Mucosa of rectum (tissue), 2 donors: ENCODE data around the gene LYRM7.

Experiments
- H3K27ac ChIP-seq, 2 donors: one replicate each; pipeline ENCODE4 v1.7.0; 2013; ENCODE audit warnings: inconsistent platforms in 2 of 2, low read depth in 2 of 2, low read length in 2 of 2
- H3K27me3 ChIP-seq, 2 donors: one replicate each; pipeline ENCODE4 v1.7.0; 2013; ENCODE audit warnings: low read length in 2 of 2; ENCODE audit not compliant: control insufficient read depth in 2 of 2, insufficient read depth in 2 of 2
- H3K36me3 ChIP-seq, 2 donors: one replicate each; pipeline ENCODE4 v1.7.0; 2013; ENCODE audit warnings: low read length in 2 of 2; ENCODE audit not compliant: control insufficient read depth in 2 of 2, insufficient read depth in 2 of 2
- H3K4me1 ChIP-seq, 2 donors: one replicate each; pipeline ENCODE4 v1.7.0; 2013; ENCODE audit warnings: low read length in 2 of 2, mild to moderate bottlenecking in 1 of 2; ENCODE audit not compliant: control insufficient read depth in 2 of 2, insufficient read depth in 2 of 2
- H3K4me3 ChIP-seq, 2 donors: one replicate each; pipeline ENCODE4 v1.7.0; 2013; ENCODE audit warnings: low read length in 2 of 2
- H3K9ac ChIP-seq, 2 donors: one replicate each; pipeline ENCODE4 v1.7.0; 2013; ENCODE audit warnings: low read length in 2 of 2, low read depth in 1 of 2, mild to moderate bottlenecking in 1 of 2
- H3K9me3 ChIP-seq, 2 donors: one replicate each; pipeline ENCODE4 v1.7.0; 2013; ENCODE audit warnings: low read length in 2 of 2; ENCODE audit not compliant: control insufficient read depth in 2 of 2
- donor health status: healthy.
- donor health status: Normal muscosa, but diverticular disease.

The LYRM7 gene

GRCh38 chr5:131214609-131215227, 44.0 kb downstream of the LYRM7 start:
- Histone ChIP-seq H3K27ac (no peak overlapping the region), H3K9ac (no peak overlapping the region), H3K9me3 (no peaks in the 10 kb centered on the region)

GRCh38 chr5:131217791-131218190, 47.0 kb downstream of the LYRM7 start:
- H3K36me3 ChIP-seq: no peaks in the 10 kb centered on the region

More at GRCh38 chr5:131214609-131215227, 44.0 kb downstream of the LYRM7 start:
- H3K4me3 ChIP-seq: no peak overlapping the region
- H3K4me1 ChIP-seq: peaks cover 4% of the 10 kb centered on the region in 2 donors
- no peaks in the 10 kb centered on the region for H3K27me3 ChIP-seq
- H3K36me3 ChIP-seq: no peaks in the 10 kb centered on the region

GRCh38 chr5:131218392-131218791, 47.6 kb downstream of the LYRM7 start:
- H3K4me3 ChIP-seq: no peak overlapping the region
- H3K27me3 ChIP-seq: no peaks in the 10 kb centered on the region
- no peaks in the 10 kb centered on the region for H3K36me3 ChIP-seq
- no peak overlapping the region for H3K9ac ChIP-seq
- peaks cover under 1 to 5% of the 10 kb centered on the region in 2 donors for H3K4me1 ChIP-seq
- no peak overlapping the region for H3K27ac ChIP-seq
- H3K9me3 ChIP-seq: no peaks in the 10 kb centered on the region

More at GRCh38 chr5:131217791-131218190, 47.0 kb downstream of the LYRM7 start:
- Histone ChIP-seq H3K4me3 (no peak overlapping the region), H3K9ac (no peak overlapping the region), H3K9me3 (no peaks in the 10 kb centered on the region), H3K27ac (no peak overlapping the region), H3K4me1 (no peaks in the 10 kb centered on the region), H3K27me3 (no peaks in the 10 kb centered on the region)

GRCh38 chr5:131220566-131220965, 49.8 kb downstream of the LYRM7 start:
- no peak overlapping the region for H3K9ac ChIP-seq
- peaks cover 19 to 22% of the 10 kb centered on the region in 2 donors for H3K4me1 ChIP-seq
- no peak overlapping the region for H3K27ac ChIP-seq
- H3K9me3 ChIP-seq: no peaks in the 10 kb centered on the region
- H3K4me3 ChIP-seq: no peak overlapping the region
- H3K27me3 ChIP-seq: no peaks in the 10 kb centered on the region
- H3K36me3 ChIP-seq: no peaks in the 10 kb centered on the region

- H3K4me1 ChIP-seq: peaks cover 19 to 25% of the 10 kb centered on the region in 2 donors
- no peaks in the 10 kb centered on the region for H3K27me3 ChIP-seq
- H3K4me3 ChIP-seq: no peak overlapping the region
- H3K27ac ChIP-seq: no peak overlapping the region
- no peaks in the 10 kb centered on the region for H3K36me3 ChIP-seq
- no peak overlapping the region for H3K9ac ChIP-seq
- no peaks in the 10 kb centered on the region for H3K9me3 ChIP-seq
Measured at GRCh38 chr5:131221008-131221703, 50.4 kb downstream of the LYRM7 start.

GRCh38 chr5:131221888-131222287, 51.1 kb downstream of the LYRM7 start:
- Histone ChIP-seq H3K36me3 (no peaks in the 10 kb centered on the region), H3K4me1 (peaks cover 19 to 25% of the 10 kb centered on the region in 2 donors), H3K27ac (no peak overlapping the region), H3K9ac (no peak overlapping the region), H3K27me3 (no peaks in the 10 kb centered on the region), H3K9me3 (no peaks in the 10 kb centered on the region), H3K4me3 (no peak overlapping the region)

- Histone ChIP-seq H3K27ac (no peak overlapping the region), H3K4me1 (peaks cover 19 to 25% of the 10 kb centered on the region in 2 donors), H3K9me3 (no peaks in the 10 kb centered on the region), H3K36me3 (no peaks in the 10 kb centered on the region), H3K9ac (no peak overlapping the region), H3K27me3 (no peaks in the 10 kb centered on the region), H3K4me3 (no peak overlapping the region)
Measured at GRCh38 chr5:131222731-131223130, 52.0 kb downstream of the LYRM7 start.

- Histone ChIP-seq H3K27me3 (no peaks in the 10 kb centered on the region), H3K9ac (no peak overlapping the region), H3K27ac (peak overlapping the region; percentile 71 to 82), H3K36me3 (no peaks in the 10 kb centered on the region), H3K4me3 (peak overlapping the region in 1 of 2 donors; percentile 62), H3K4me1 (peaks cover 25 to 26% of the 10 kb centered on the region in 2 donors), H3K9me3 (no peaks in the 10 kb centered on the region)
Measured at GRCh38 chr5:131223751-131224386, 53.1 kb downstream of the LYRM7 start.

- peaks cover 25 to 27% of the 10 kb centered on the region in 2 donors for H3K4me1 ChIP-seq
- H3K27ac ChIP-seq: peak overlapping the region; percentile 71 to 82
- H3K9ac ChIP-seq: no peak overlapping the region
- H3K9me3 ChIP-seq: no peaks in the 10 kb centered on the region
- H3K27me3 ChIP-seq: no peaks in the 10 kb centered on the region
- H3K4me3 ChIP-seq: peak overlapping the region; percentile 40 to 62
- no peaks in the 10 kb centered on the region for H3K36me3 ChIP-seq
Measured at GRCh38 chr5:131224387-131225201, 53.9 kb downstream of the LYRM7 start.
